Measurements from ENCODE around the gene ELAVL3.
"Not testable (repeated sequence)": the region's sequence is repeated elsewhere in the genome, so short reads cannot be mapped to it uniquely, and the experiment has no call there.

Gene ELAVL3

DNA sequence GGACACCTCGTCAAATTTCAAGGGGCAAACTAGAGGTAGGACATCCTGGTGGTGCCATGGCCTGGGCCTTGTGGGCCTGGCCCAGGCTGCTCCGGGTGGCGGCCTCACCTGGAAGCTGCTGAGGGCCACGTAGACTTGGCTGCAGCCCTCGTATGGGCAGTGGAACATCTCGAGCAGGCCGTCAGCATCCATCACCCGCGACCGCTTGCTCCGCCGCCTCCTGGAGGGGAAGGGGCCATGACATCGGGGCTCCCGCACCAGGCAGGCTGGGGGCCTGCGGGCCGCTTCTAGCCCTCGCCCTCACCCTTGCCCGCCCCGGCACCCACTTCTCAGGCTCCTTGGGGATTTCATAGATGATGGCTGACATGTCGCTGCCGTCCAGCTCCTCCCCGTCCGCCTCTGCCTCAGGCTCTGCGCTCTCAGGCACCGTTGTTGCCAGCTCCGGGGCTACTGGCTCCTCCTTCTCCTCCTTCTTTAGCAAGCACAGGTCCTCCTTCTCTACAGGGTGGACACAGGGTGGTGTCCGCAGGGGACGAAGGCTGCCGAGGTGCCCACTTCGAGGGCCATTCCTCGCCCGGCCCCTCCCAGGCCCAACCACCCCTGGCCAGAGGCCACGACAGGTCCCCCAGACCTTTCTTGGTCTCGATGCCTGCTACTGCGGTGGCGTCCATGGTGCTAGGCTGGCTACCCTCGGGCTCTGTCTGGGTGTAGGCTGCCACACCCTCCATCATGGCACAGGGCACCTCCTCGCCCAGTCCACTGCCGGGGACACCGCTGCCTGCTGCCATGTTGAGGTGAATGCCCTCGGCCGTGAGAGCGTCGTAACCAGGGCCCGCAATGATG is 6.0 kb upstream of the ELAVL3 start:
- DNase-seq: no peak

DNA sequence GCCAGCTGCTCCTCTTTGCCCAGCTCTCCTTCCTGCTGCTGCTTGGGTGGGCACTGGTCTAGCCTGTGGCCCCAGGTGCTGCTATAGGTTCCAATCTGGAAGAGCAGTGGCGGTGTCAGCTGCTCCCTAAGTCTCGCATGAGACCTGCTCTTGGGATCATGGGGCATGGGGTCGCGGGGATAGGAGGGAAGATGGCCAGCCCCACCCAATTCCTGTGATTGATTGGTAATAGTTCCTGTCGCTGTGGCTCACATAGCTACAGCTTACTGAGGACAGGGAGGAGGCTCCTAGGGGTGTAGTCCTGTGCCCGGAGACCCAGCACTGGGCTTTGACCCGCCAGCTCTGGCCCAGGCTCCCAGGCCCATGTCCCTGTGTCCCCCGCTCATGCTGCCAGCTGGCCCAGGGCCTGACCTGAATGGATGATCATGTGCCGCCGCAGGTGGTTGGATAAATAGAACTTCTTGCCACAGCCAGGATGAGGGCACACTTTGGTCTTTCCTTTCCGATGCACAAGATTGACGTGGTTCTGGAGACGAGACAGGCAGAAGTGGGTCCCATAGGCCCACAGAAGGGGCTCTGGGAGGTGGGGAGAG is 4.5 kb upstream of the ELAVL3 start:
- no peak for DNase-seq

DNA sequence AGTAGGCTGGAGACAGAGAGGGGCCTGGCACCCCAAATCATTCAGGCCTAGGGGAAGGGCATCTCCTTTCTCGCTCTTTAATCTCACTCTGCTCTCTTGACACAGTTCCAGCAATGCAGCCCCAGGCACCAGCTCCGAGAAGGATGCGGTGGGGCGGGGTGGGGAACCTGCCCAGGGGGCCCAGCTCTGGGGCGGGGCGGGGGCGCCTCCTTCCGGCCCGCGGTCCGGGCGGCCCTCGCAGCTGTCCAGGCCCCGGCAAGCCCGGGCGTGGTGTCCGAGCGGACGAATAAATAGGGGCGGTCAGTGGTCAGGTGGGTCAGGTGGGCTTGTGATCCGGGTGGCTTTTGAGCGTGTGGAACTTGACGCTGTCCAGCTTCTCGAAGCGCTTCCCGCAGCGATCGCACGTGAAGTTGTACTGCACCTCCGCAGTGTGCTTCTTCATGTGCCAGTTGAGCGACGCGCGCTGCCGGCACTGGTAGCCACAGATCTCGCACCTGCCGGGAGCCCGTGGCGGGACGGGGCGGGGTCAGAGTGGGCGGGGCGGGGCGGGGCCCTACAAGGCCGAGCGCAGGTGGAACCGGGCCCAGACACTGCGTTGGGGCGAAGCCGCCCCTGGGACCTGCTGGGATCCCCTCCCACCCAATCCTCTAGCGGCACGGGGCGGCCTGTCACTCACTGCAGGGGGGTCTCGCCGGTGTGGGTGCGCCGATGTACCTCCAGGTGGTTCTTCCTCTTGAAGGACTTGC is 2.7 kb upstream of the ELAVL3 start:
- no peak for DNase-seq

DNA sequence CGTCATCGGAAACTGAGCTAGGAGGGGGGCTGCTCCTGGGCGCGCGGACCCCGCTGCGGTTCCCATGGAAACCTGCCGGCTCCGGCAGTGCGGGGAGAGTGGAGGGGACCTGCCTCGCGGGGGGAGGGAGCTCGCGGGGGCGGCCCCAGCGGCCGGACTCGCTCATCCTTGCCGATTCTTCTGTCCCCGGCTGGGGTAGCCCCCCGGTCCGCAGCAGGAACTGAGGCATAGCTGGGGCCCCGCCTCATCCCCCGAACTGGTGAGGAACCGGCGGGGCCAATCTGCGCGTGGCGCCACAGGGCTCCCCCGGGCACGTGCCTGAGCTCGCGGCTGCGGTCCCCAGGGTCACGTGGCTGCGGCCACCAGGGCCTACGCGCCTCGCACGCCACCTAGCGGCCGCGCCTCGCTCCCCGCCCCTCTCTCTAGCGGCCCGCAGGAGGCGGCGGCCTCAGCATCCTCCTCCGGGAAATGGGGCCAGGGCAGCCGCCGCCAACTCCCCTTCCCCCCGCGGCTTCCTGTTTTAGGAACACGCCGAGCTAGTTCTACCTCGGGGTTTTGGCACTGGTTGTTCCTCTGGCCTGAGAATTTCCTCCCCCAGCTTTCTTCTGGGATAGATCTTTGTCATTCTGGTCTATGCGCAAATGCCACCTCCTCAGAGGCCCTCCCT is 1.7 kb upstream of the ELAVL3 start:
- peak; percentile 84 for DNase-seq

GRCh38 chr19:11481534-11482383 is 913 bp upstream of the ELAVL3 start:
- peak; percentile 96 for DNase-seq

GRCh38 chr19:11479898-11480714 is 740 bp downstream of the ELAVL3 start:
- DNase-seq: peak; percentile 34

DNA sequence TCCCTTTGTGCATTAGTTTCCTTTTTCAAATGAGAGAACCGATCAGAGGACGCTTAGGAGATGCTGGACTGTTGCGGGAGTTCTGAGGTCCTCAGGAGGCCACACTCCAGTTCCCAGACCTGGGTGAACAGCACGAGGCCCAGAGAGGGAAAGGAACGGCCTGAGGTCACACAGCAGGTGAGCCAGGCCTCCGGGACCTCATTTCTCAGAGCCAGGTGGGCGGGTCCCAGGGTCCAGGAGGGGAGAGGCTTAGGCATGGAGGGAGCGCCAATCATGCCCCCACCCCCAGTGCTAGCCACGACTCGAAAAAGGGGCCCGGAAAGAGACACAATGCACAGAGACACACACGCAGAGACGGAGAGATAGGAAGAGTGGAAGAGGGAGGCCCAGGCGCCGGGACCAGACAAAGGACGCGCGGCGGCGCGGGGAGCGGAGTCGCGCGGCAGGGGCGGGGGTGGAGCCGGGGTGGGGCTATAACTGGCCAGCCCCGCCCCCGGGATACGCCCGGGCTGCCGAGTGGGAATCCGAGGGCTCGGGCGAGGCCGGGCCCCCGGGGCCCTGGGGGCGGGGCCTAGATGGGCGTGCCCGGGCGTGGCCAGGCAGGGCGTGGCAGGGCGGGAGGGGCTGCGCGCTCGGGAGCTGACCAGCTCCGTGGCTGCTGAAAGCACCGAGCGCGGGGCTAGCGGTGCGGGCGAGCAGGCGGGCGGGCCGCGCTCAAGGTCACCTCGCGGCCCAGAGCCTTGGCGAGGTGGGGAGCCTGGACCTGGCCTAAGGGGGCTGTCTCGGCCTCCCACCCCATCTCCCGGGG is 1.6 kb downstream of the ELAVL3 start:
- peak; percentile 68 for DNase-seq

GRCh38 chr19:11478167-11479089 is 2.4 kb downstream of the ELAVL3 start:
- DNase-seq: no peak

GRCh38 chr19:11475861-11476260 is 5.0 kb downstream of the ELAVL3 start:
- DNase-seq: no peak

DNA sequence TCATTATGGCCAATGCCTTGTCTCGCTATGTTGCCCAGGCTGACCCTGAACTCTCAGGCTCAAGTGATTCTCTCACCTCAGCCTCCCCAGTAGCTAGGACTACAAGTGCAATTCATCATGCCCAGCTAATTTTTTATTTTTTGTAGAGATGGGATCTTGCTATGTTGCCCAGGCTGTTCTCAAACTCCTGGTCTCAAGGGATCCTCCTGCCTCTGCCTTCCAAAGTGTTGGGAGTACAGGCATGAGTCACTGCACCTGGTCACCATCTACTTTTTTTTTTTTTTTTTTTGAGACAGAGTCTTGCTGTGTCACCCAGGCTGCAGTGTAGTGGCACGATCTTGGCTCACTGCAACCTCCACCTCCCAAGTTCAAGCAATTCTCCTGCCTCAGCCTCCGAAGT is 5.5 kb downstream of the ELAVL3 start:
- DNase-seq: not testable (repeated sequence)

DNA sequence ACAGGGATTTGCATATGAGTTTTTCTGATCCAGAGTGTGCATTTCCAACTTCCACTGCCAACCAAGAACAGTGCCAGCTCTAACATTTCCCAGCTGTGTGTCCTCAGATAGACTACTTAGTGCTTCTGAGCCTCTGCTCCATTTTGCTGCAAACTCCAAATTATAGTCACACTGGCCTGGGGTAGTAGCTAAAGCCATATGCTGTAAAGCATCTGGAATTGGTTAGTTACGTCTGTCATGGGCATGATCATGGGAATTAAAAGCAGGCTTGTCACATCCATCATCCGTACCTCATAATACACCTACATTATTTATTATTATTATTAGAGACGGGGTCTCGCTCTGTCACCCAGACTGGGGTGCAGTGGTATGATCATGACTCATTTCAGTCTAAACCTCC is 7.1 kb downstream of the ELAVL3 start:
- no peak for DNase-seq

DNA sequence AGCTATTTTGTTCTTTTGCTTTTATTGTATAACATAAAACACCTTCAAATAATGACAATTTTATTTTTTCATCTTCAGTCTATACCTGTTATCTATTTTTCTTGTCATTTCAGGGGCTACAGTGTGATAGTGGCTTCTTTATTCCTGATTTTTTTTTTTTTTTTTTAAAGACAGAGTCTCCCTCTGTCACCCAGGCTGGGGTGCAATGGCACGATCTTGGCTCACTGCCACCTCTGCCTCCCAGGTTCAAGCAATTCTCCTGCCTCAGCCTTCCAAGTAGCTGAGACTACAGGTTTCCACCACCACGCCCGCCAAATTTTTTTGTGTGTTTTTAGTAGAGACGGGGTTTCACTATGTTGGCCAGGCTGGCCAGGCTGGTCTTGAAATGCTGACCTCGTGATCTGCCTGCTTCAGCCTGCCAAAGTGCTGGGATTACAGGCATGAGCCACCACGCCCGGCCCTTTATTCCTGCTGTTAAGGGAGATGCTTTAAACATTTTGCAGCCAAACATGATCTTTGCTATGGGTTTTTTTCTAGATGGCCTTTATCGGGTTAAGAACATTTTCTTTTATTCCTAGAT is 12.5 kb downstream of the ELAVL3 start:
- not testable (repeated sequence) for DNase-seq

GRCh38 chr19:11465600-11465999 is 15.2 kb downstream of the ELAVL3 start:
- no peak for DNase-seq

- DNase-seq: no peak
Measured at GRCh38 chr19:11464333-11465265, 16.2 kb downstream of the ELAVL3 start.

GRCh38 chr19:11463391-11463790 is 17.5 kb downstream of the ELAVL3 start:
- DNase-seq: no peak

DNA sequence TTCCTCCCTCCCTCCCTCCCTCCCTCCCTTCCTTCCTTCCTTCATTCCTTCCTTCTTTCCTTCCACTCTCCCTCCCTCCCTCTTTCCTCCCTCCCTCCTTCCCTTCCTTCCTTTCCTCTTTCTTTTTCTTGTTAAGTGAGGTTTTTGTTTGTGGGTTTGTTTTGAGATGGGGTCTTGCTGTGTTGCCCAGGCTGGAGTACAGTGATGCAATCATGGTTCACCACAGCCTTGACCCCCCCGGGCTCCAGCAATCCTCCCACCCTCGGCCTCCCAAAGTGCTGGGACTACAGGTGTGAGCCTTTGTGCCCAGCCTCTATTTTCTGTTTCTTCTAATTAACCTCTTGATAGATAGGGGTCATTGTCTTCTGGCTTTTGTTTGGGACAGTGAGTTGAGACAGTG is 19.4 kb downstream of the ELAVL3 start:
- no peak for DNase-seq

DNA sequence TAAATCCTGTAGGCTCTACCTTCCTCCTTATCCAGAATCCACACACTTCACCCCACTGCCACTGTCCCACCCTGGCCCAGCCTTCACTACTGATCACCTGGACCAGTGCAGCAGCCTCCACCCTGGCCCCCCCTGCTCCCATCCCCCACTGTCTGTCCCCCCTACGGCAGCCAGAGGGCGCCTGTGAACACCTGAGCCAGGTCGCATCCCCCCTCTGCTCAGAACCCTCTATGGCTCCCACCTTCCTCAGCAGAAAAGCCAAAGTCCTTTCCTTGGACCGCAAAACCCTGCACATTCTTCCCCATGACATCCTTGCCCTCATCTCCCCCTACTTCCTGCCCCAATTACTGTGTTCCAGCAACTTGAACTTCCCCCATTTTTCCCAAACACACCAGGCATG is 20.6 kb downstream of the ELAVL3 start:
- no peak for DNase-seq

DNA sequence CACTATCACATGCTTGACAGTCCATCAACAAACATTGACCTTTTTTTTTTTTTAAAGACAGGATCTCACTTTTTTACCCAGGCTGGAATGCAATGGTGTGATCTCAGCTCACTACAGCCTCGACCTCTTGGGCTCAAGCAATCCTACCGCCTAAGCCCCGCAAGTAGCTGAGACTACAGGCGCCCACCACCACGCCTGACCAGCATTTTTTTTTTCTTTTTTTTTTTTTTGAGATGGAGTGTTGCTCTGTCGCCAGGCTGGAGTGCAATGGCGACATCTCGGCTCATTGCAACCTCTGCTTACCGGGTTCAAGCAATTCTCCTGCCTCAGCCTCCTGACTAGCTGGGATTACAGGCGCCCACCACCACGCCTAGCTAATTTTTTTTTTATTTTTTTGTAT is 21.9 kb downstream of the ELAVL3 start:
- DNase-seq: not testable (repeated sequence)
